GM12892 (cell line): ENCODE data around the gene CDC42BPB.

Experiments
- DNase-seq: peaks from one replicate; pipeline ENCODE4 v3.0.0; 2011; ENCODE audit not compliant: insufficient read length
- FAIRE-seq: peaks from 2 replicates; lab custom pipeline; 2011; peaks lifted over from hg19 to GRCh38; lab: Jason Lieb, UNC
- POLR2A ChIP-seq: IDR thresholded peaks from 2 replicates; pipeline ENCODE4 v1.6.1; 2011; ENCODE audit warnings: low read depth, low read length, control low read depth
- POLR2AphosphoS5 ChIP-seq: IDR thresholded peaks from 2 replicates; pipeline ENCODE4 v1.6.1; 2011; ENCODE audit warnings: low read depth, low read length, control low read depth
- TAF1 ChIP-seq: IDR thresholded peaks from 2 replicates; pipeline ENCODE4 v1.6.1; 2011; ENCODE audit warnings: low read depth, mild to moderate bottlenecking, control low read depth, low read length, borderline replicate concordance

Gene CDC42BPB

DNA sequence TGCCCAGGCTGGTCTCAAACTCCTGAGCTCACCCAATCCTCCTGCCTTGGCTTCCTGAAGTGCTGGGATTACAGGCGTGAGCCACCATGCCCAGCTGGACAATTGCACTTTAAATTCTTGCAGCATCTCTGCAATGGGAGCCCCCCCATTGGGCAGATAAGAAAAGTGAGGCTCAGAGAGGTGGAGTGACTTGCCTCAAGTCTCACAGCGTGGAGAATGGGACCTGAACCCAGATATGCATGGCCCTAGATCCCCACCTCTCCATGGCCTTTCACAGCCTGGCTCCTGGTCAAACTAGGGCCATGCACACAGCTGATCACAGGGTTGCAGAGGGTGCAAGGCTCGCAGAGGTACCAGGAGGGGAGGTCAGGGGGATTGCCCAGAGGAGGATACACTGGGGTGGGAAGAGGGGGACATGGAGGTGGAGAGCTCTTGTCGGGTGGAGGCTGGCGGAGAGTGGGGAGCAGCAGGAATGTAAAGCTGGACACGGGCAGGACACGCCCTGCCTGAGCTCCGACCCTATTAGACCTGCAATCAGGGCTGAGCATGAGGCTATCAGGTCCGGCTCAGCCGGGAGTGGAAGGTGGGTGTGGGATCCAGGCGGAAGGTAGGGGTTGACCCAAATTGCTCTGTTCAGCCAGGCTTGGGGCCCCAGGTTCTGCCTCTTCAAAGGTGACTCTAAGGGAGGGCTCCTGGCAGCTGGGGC is 44.1 kb upstream of the CDC42BPB start:
- FAIRE-seq (no peak), DNase-seq (no peak)
- no peak for TF ChIP-seq POLR2AphosphoS5
- TF ChIP-seq TAF1, result no peak
- TF ChIP-seq POLR2A, result no peak

DNA sequence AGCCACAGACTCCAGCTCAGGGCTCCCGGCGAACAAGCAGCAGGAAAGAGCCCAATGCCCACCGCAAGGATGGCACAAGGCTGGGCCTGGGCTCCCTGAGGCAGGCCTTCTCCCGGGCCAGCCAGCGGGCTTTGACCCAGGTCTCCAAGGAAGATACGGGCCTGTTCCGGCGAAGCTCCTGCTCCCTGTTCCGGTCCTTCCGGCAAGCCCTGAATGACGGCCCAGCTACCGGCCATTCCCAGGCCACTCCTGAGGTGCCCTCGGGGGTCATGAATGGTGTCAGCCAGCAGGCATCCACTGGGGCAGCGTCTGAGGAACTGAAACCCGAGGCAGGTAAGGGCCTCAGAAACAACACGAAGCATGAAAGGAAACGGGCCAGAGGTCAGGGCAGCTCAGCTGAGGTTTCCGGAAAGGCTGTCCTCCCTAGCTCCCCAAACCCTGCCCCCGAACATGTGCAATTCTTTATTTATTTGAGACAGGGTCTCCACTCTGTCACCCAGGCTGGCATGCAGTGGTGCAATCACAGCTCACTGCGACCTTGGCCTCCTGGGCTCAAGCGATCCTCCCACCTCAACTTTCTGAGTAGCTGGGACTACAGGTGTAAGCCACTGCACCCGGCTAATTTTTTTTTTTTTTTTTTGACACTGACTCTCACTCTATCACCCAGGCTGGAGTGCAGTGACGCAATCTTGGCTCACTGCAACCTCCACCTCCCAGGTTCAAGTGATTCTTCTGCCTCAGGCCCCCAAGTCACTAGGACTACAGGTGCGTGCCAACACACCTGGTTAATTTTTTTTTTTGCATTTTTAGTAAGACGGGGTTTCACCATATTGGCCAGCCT is 43.2 kb upstream of the CDC42BPB start:
- DNase-seq (no peak), FAIRE-seq (peak; percentile 30)
- TF ChIP-seq POLR2A (no peak), POLR2AphosphoS5 (no peak), TAF1 (no peak)

DNA sequence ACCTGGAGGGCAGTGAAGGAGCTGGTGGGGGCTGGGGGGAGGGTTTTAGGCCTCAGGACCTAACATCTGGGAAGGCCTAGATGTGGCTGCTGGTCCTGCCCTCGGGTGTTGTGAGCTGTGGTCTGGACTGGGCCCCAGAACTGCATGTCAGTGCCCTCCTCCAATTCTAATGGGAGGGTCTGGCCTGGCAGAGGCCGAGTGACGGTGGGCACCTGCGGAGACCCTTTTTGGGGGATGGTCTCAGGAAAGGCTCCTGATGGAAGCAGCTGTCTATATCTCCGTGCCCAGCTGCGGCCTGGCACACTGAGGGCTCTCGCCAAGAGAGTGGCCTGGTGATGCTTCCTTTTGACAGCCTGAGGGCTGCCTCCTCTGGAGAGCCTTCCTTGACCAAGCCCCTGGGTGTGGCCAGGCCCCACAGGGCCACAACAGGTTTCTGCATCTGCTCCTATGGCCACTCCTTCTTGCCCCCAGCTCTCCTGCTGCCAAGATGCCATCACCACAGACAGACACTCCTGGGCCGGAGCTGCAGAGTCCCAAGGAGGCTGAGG is 42.5 kb upstream of the CDC42BPB start:
- TF ChIP-seq TAF1 (no peak), POLR2A (no peak), POLR2AphosphoS5 (no peak)
- FAIRE-seq (no peak), DNase-seq (no peak)

DNA sequence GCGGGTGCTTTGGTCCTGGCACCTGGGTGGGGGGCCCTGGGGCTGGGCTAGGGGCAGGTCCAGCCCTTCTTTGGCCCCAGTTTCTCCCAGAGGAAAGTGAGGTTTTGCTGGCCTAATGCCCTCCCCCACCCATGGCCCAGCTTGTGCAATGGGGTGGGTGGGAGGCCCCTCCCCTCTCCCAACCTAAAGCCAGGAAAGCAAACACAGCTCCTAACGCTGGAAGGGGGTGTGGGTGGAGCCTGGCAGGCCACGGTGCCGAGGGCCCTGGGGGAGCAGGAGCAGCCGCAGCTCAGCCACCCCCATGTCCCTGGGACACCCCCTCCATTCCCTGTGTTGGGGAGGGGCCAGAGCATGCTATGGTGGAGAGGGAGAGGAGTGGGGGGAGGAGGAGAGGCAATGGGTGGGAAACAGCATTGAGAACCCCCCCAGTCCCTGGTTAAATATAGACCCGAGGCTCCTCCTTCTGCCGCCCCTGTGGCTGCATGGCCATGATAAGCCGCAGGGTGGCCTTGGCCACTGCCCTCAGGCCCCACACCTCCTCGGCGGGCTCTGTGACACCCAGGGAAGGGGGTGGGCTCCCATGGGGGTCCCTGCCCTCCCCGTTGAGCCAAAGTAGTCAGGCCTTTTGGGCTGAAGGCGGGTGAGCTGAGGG is 41.9 kb upstream of the CDC42BPB start:
- no peak for TF ChIP-seq POLR2AphosphoS5
- no peak for TF ChIP-seq TAF1
- TF ChIP-seq POLR2A, result no peak
- FAIRE-seq, result no peak
- no peak for DNase-seq

DNA sequence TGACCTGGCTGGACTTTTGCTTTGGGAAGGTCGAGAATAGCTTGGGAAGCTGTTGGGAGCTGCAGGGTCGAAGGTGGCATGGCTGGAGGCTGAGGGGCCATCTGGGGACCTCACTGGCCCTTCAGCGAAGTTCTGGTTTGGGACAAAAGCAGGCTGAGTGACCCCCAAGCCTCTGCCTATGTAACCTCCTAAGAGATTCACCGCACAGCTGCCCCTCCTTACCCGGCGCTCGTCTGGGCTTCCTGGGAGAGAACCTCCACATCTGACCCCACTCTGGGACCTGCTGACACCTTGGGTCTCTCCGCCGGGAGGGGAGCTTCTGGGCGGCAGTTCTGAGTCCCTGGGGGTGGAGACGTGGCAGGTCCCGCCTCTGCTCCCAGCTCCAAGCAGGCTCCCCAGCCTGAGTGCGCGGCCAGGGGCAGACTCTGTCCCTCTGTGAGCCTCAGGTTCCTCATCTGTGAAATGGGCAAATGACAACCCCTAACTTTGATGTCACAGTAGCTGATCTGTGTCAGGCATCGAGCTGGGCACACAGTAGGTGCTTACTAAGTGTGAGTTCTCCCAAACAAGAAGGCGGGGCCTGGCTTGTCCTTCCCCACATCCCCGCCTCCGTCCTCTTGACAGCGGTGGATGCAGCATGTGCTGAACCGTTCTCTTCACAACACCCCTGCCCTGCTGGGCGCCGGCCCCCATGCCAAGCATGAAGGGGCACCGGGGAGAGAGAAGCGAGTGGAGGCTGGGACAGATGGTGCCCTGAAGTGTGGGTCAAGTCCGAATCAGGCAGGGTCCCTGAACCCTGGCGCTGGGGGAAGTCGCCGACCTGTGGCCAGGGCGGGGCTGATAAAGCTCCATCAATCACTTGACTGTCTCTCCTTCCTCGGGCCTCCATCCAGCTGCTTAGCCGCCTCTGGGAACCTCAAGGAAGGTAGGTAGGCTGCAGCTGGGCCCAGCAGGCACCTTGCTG is 40.9 kb upstream of the CDC42BPB start:
- DNase-seq (no peak), FAIRE-seq (no peak)
- TF ChIP-seq POLR2A (no peak), TAF1 (no peak), POLR2AphosphoS5 (no peak)

DNA sequence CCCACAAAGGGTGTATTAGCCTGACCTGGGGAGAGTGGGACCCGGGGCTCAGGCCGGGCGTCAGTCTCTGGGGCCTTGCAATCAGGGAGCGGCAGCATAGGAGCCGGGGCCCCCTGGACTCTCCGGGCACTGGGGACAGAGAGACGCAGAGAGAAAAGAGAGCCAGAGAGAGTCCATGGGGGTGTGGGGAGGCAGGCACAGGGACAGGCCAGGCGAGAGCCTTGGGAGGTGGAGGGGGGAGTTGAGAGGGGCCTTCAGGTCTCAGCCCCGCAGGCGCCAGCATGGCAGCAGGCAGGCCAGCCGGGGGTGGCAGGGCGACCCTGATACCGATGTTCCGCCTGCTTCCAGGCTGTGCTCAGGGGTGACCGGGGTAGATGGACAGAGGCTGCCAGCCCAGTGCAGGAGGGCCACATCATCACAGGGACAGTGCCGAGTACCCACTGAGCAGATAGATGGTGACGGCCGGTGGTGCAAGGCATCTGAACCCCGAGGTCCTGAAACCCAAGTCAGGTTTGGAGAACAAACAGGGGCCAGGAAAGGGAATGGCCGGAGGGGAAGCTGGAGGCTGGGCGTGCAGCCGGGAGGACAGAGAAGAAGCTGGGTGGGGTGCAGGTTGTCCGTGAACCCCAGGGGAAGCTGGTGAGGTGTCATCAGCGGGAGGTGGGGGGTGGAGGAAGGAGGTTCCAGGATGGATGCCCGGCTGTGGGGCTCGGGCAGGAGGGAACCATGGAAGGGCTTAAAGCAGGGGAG is 40.1 kb upstream of the CDC42BPB start:
- no peak for FAIRE-seq
- TF ChIP-seq POLR2A, result no peak
- TF ChIP-seq POLR2AphosphoS5, result no peak
- TF ChIP-seq TAF1, result no peak

DNA sequence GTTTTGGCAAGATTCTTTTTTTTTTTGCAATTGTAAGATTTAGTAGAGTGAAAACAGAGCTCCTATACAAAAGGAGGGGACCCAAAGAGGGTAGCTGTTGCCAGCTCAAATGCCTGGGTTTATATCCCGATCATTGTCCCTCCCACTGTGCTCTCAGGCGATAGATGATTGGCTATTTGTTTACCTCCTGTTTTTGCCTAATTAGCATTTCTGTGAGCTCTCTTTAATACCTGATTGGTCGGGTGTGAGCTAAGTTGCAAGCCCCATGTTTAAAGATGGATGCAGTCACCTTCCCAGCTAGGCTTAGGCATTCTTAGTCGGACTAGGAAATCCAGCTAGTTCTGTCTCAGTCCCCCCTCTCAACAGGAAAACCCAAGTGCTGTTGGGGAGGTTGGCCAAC is 39.0 kb upstream of the CDC42BPB start:
- DNase-seq (no peak), FAIRE-seq (no peak)
- TF ChIP-seq TAF1, result no peak
- TF ChIP-seq POLR2AphosphoS5, result no peak
- no peak for TF ChIP-seq POLR2A

More for the DNA sequence above, 40.1 kb upstream of the CDC42BPB start:
- no peak for DNase-seq

DNA sequence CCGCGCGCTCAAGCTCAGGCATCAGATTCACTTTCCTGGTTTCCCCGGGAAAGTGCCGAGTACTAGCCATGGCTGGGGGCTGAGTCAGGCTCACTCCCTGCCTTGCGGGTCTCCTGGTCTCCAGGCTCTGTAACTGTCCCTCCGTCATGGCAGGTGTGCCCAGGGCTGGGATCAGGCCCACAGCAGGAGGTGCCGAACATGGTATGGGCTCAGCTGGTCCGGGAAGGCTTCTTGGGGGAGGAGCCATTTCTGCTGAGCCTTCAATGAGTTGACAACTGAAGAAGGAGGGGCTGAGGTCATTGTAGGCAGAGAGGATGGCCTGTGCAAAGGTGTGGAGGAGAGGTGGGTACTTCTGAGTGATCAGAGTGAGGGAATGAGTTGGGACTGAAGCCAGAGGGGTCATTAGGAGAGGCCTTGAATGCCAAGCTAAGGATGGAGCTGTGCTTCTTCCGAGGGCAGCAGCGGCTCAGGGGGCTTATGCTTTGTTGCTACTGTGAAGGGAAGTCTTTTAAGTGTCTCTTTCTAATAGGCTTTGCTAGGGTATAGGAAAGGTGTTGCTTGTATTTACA is 37.9 kb upstream of the CDC42BPB start:
- DNase-seq, result no peak
- no peak for FAIRE-seq
- no peak for TF ChIP-seq POLR2AphosphoS5
- no peak for TF ChIP-seq POLR2A
- TF ChIP-seq TAF1, result no peak

DNA sequence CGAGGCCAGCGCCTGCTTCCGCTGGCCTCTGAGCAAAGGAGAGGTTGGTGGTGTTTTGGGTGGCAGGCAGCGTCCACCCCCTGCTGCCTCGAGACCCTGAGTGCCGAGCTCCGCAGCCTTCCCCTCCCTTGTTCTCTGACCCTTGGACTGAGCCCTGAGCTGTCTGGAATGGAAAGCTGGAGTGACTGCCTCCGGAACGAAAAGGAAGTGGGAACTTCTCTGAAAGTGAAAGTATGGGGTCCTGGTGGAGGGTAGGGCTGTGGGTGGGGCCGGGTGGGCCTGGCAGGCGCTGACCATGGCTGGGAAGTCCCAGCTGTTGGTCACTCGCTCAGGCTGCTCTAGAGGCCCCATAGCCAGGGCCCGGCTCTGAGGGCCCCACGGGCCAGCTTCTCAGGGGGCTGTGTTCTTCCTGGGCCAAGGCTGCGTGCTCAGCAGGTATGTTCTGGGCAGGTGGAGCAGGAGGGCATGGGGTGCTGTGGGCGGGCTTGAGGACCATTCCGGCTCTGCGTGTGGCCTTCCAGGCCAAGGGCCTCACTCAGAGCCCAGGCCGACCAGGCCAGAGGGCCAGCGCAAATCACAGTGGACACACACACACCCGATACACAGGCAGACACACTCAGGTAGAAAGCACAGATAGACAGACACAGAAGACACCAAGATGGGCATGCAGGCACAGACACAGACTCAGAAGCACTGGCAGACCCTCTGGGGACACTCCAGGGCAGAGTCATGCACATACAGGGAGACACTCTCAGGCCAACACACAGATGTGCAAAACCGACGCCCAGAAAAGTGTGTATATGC is 37.3 kb upstream of the CDC42BPB start, which contains the start of gene EXOC3L4:
Gene EXOC3L4 (plus strand): TSS at position 320 of the 804 bp plus-strand sequence. CDS start 5,495 bp downstream, outside the sequence.
- DNase-seq, result no peak
- no peak for TF ChIP-seq POLR2A
- no peak for TF ChIP-seq POLR2AphosphoS5
- no peak for TF ChIP-seq TAF1
- FAIRE-seq, result peak; percentile 33
